ENCODE results near the gene ZFP1.
A peak's percentile ranks its signal among the peaks of the same experiment; 100 is the strongest.

Gene ZFP1

DNA sequence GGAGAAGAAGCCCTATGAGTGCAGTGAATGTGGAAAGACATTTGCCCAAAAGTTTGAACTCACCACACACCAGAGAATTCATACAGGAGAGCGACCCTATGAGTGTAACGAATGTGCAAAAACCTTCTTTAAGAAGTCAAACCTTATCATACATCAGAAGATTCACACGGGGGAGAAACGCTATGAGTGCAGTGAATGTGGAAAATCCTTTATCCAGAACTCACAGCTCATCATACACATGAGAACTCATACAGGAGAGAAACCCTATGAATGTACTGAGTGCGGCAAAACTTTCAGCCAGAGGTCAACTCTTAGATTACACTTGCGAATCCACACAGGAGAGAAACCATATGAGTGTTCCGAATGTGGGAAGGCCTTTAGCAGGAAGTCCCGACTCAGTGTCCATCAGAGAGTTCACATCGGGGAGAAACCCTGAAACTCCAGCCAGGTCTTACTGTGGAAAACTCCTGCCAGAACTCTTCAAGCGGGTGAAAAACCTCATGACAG, 21.6 kb downstream of the ZFP1 start:
- H3K9me3 ChIP-seq (ENCODE audit: insufficient read depth, low read length): peaks cover 86% of the 10 kb centered on the region
- no peak for DNase-seq (ENCODE audit: low read depth, low spot score)
- no peak overlapping the region for H3K9ac ChIP-seq (ENCODE audit: insufficient read length, low read depth)
- H3K4me1 ChIP-seq (ENCODE audit: insufficient read depth, insufficient read length): no peaks in the 10 kb centered on the region
- TF ChIP-seq ZNF274 (IDR thresholded peaks at IDR 0.05; ENCODE audit: low read depth, low read length): peak; percentile 99
- TF ChIP-seq SUZ12 (IDR thresholded peaks at IDR 0.05; ENCODE audit: extremely low read depth, insufficient read depth, insufficient read length): no peak
- H3K27me3 ChIP-seq (ENCODE audit: insufficient read depth, insufficient read length): no peaks in the 10 kb centered on the region
- H3K4me3 ChIP-seq (ENCODE audit: insufficient read length, low read depth): no peak overlapping the region
- peaks cover 61% of the 10 kb centered on the region for H3K36me3 ChIP-seq (ENCODE audit: insufficient read depth, insufficient read length, low read length)

DNA sequence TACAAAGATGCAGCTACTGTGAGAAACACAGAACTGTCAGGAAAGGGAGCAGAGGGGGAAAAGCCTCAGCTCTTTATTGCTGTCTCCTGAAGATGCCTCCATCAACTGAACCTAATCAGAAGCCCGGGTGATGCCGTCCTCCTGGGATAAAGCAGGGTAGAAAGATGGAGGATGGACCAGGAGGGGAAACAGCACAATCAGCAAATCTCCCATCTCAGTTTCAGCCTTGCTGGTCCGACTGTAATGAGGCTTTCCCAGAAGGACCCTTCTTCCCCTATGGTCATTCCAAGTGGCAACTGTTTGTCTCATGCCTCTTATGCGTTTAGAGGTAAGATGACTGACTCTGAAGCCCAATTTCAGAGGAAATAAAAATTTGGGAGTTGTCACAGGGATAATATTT, 24.3 kb downstream of the ZFP1 start:
- Histone ChIP-seq H3K36me3 (ENCODE audit: insufficient read depth, insufficient read length, low read length) (peaks cover 49% of the 10 kb centered on the region), H3K4me3 (ENCODE audit: insufficient read length, low read depth) (no peak overlapping the region), H3K9me3 (ENCODE audit: insufficient read depth, low read length) (peaks cover 81% of the 10 kb centered on the region)

DNA sequence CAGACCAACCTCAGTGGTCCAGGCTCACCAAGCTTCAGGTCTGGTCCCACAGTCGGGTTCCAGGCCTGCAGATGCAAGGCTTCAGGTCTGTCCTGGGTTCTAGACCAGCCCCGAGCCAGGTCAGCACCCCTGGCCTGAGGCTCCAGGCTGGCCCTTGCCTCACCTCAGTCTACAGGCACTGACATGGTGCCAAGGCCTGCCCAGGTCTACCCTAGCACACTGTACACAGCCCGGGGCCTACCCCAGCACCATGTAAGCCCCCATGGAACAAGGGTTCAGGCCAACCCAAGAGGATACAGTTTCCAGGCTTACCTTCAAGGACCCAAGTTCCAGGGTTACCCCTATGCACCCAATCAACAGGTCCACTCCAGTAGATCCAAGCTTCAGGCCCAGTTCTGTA, 26.8 kb downstream of the ZFP1 start:
- DNase-seq (ENCODE audit: low read depth, low spot score): no peak
- Histone ChIP-seq H3K4me3 (ENCODE audit: insufficient read length, low read depth) (no peak overlapping the region), H3K9ac (ENCODE audit: insufficient read length, low read depth) (no peak overlapping the region), H3K9me3 (ENCODE audit: insufficient read depth, low read length) (peaks cover 64% of the 10 kb centered on the region), H3K27me3 (ENCODE audit: insufficient read depth, insufficient read length) (no peaks in the 10 kb centered on the region), H3K4me1 (ENCODE audit: insufficient read depth, insufficient read length) (no peaks in the 10 kb centered on the region), H3K36me3 (ENCODE audit: insufficient read depth, insufficient read length, low read length) (peaks cover 24% of the 10 kb centered on the region)
- TF ChIP-seq YY1 (IDR thresholded peaks at IDR 0.05; ENCODE audit: insufficient read depth, insufficient read length) (no peak), SUZ12 (IDR thresholded peaks at IDR 0.05; ENCODE audit: extremely low read depth, insufficient read depth, insufficient read length) (no peak), ZNF274 (IDR thresholded peaks at IDR 0.05; ENCODE audit: low read depth, low read length) (no peak)

More for the DNA sequence above, 24.3 kb downstream of the ZFP1 start:
- H3K9ac ChIP-seq (ENCODE audit: insufficient read length, low read depth): no peak overlapping the region
- H3K27me3 ChIP-seq (ENCODE audit: insufficient read depth, insufficient read length): no peaks in the 10 kb centered on the region
- no peaks in the 10 kb centered on the region for H3K4me1 ChIP-seq (ENCODE audit: insufficient read depth, insufficient read length)
- TF ChIP-seq ZNF274 (IDR thresholded peaks at IDR 0.05; ENCODE audit: low read depth, low read length) (no peak), YY1 (IDR thresholded peaks at IDR 0.05; ENCODE audit: insufficient read depth, insufficient read length) (no peak), SUZ12 (IDR thresholded peaks at IDR 0.05; ENCODE audit: extremely low read depth, insufficient read depth, insufficient read length) (no peak)
- no peak for DNase-seq (ENCODE audit: low read depth, low spot score)

DNA sequence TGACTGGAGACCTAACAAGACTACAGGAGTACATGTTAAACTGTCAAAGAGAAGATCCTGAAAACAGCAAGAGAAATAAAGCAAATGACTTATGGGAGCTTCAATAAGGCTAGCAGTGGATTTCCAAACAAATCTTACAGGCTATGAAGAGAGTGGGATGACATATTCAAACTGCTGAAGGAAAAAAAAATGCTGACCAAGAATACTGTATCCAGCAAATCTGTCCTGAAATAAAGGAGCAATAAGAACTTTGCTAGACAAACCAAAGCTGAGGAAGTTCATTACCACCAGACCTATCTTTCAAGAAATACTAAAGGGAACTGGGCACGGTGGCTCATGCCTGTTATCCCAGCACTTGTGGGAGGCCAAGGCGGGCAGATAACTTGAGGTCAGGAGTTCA, 28.6 kb downstream of the ZFP1 start:
- peaks cover 9% of the 10 kb centered on the region for H3K36me3 ChIP-seq (ENCODE audit: insufficient read depth, insufficient read length, low read length)
- H3K4me1 ChIP-seq (ENCODE audit: insufficient read depth, insufficient read length): no peaks in the 10 kb centered on the region
- no peak for TF ChIP-seq ZNF274 (IDR thresholded peaks at IDR 0.05; ENCODE audit: low read depth, low read length)
- no peak for TF ChIP-seq YY1 (IDR thresholded peaks at IDR 0.05; ENCODE audit: insufficient read depth, insufficient read length)
- TF ChIP-seq SUZ12 (IDR thresholded peaks at IDR 0.05; ENCODE audit: extremely low read depth, insufficient read depth, insufficient read length): no peak
- H3K27me3 ChIP-seq (ENCODE audit: insufficient read depth, insufficient read length): no peaks in the 10 kb centered on the region
- H3K9ac ChIP-seq (ENCODE audit: insufficient read length, low read depth): no peak overlapping the region
- H3K4me3 ChIP-seq (ENCODE audit: insufficient read length, low read depth): no peak overlapping the region
- peaks cover 45% of the 10 kb centered on the region for H3K9me3 ChIP-seq (ENCODE audit: insufficient read depth, low read length)
- DNase-seq (ENCODE audit: low read depth, low spot score): no peak

DNA sequence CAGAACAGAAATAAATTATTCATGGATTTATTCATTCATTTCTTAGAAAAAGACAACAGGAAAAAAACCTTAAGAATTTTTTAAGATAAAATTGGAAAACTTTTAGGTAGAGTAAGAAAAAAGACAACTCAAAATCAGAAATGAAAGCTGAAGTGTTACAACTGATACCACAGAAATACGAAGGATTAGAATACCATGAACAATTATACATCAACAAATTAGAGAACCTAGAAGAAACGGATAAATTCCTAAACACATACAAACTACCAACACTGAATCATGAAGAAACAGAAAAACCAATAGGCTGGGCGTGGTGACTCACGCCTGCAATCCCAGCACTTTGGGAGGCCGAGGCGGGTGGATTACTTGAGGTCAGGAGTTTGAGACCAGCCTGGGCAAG, 30.9 kb downstream of the ZFP1 start:
- H3K4me3 ChIP-seq (ENCODE audit: insufficient read length, low read depth): no peak overlapping the region
- TF ChIP-seq YY1 (IDR thresholded peaks at IDR 0.05; ENCODE audit: insufficient read depth, insufficient read length): no peak
- no peak for TF ChIP-seq SUZ12 (IDR thresholded peaks at IDR 0.05; ENCODE audit: extremely low read depth, insufficient read depth, insufficient read length)
- TF ChIP-seq ZNF274 (IDR thresholded peaks at IDR 0.05; ENCODE audit: low read depth, low read length): no peak
- peaks cover 30% of the 10 kb centered on the region for H3K9me3 ChIP-seq (ENCODE audit: insufficient read depth, low read length)
- no peak overlapping the region for H3K9ac ChIP-seq (ENCODE audit: insufficient read length, low read depth)
- H3K27me3 ChIP-seq (ENCODE audit: insufficient read depth, insufficient read length): no peaks in the 10 kb centered on the region
- no peak for DNase-seq (ENCODE audit: low read depth, low spot score)
- H3K4me1 ChIP-seq (ENCODE audit: insufficient read depth, insufficient read length): no peaks in the 10 kb centered on the region
- H3K36me3 ChIP-seq (ENCODE audit: insufficient read depth, insufficient read length, low read length): no peaks in the 10 kb centered on the region

DNA sequence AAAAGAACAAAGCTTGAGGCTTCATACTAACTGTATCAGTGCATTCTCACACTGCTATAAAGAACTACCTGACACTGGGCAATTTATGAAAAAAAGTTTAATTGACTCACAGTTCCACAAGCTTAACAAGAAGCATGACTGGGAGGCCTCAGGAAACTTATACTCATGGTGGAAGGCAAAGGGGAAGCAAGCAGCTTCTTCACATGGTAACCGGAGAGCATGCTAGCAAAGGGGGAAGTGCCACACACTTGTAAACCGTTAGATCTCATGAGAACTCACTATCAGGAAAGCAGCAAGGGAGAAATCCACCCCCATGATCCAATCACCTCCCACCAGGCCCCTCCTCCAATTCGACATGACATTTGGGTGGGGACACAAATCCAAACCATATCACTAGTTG, 33.3 kb downstream of the ZFP1 start:
- no peak for DNase-seq (ENCODE audit: low read depth, low spot score)
- no peaks in the 10 kb centered on the region for H3K27me3 ChIP-seq (ENCODE audit: insufficient read depth, insufficient read length)
- no peak overlapping the region for H3K9ac ChIP-seq (ENCODE audit: insufficient read length, low read depth)
- no peak overlapping the region for H3K4me3 ChIP-seq (ENCODE audit: insufficient read length, low read depth)
- TF ChIP-seq SUZ12 (IDR thresholded peaks at IDR 0.05; ENCODE audit: extremely low read depth, insufficient read depth, insufficient read length) (no peak), ZNF274 (IDR thresholded peaks at IDR 0.05; ENCODE audit: low read depth, low read length) (no peak), YY1 (IDR thresholded peaks at IDR 0.05; ENCODE audit: insufficient read depth, insufficient read length) (no peak)
- peaks cover 16% of the 10 kb centered on the region for H3K9me3 ChIP-seq (ENCODE audit: insufficient read depth, low read length)
- H3K4me1 ChIP-seq (ENCODE audit: insufficient read depth, insufficient read length): no peaks in the 10 kb centered on the region
- no peaks in the 10 kb centered on the region for H3K36me3 ChIP-seq (ENCODE audit: insufficient read depth, insufficient read length, low read length)

DNA sequence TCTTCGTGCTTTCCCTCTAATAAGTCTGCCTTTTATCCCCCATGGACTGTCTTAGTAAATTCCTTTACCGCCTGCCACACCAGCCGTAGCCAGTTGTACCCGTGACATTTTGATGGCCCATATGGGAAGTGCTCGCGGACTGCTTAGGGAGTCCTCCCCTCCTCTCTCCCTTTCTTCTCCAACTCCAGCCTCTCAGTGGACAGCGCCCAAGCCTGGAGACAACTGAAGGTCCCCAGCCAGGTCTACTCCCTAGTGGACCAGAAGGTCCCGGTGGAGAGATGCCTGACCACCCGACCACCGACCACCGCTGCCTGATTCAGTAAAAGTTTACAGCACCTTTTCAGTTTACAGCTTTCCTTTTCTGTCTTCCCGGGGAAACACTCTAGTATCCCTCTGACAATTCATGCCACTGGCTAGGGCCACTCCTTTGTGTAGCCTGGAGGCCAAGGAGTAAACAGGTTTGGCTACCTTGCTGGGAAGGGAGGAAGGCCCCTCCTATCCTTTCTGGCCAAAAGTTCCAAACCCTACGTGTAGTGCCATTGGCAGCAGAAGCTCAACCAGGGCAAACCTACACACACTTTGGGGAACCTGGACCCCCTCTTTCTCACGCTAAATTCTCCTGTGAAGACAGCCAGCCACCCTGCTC, 40.6 kb downstream of the ZFP1 start:
- TF ChIP-seq YY1 (IDR thresholded peaks at IDR 0.05; ENCODE audit: insufficient read depth, insufficient read length) (no peak), SUZ12 (IDR thresholded peaks at IDR 0.05; ENCODE audit: extremely low read depth, insufficient read depth, insufficient read length) (no peak), ZNF274 (IDR thresholded peaks at IDR 0.05; ENCODE audit: low read depth, low read length) (no peak)
- H3K9me3 ChIP-seq (ENCODE audit: insufficient read depth, low read length): peaks cover 1% of the 10 kb centered on the region; the same call in 1 of the 2 replicates
- no peak for DNase-seq (ENCODE audit: low read depth, low spot score)

More for the DNA sequence above, 40.6 kb downstream of the ZFP1 start:
- no peaks in the 10 kb centered on the region for H3K4me1 ChIP-seq (ENCODE audit: insufficient read depth, insufficient read length)
- no peak overlapping the region for H3K9ac ChIP-seq (ENCODE audit: insufficient read length, low read depth)
- no peaks in the 10 kb centered on the region for H3K36me3 ChIP-seq (ENCODE audit: insufficient read depth, insufficient read length, low read length)
- H3K27me3 ChIP-seq (ENCODE audit: insufficient read depth, insufficient read length): no peaks in the 10 kb centered on the region
- no peak overlapping the region for H3K4me3 ChIP-seq (ENCODE audit: insufficient read length, low read depth)

All from NT2/D1 (cell line).